NCI-H2107 (cell line): Measurements from ENCODE around the gene EFNA3.

ENCODE experiments used
- DNase-seq: peaks from one replicate; lab custom pipeline; 2025; lab: John Stamatoyannopoulos, UW

EFNA3 gene

GRCh38 chr1:155083865-155084721 lies 5.5 kb downstream of the EFNA3 start:
- peak; percentile 49 for DNase-seq

GRCh38 chr1:155084722-155085503 lies 6.3 kb downstream of the EFNA3 start:
- peak; percentile 91 for DNase-seq

GRCh38 chr1:155085504-155086127 lies 7.0 kb downstream of the EFNA3 start:
- no peak for DNase-seq

GRCh38 chr1:155086128-155086741 lies 7.6 kb downstream of the EFNA3 start:
- DNase-seq = no peak

- no peak for DNase-seq
Measured at GRCh38 chr1:155086856-155087535, 8.4 kb downstream of the EFNA3 start.

GRCh38 chr1:155091071-155092051 lies 12.7 kb downstream of the EFNA3 start:
- DNase-seq = peak; percentile 48

GRCh38 chr1:155092131-155092530 lies 13.5 kb downstream of the EFNA3 start:
- DNase-seq = no peak

GRCh38 chr1:155092641-155093040 lies 14.0 kb downstream of the EFNA3 start:
- DNase-seq = no peak

GRCh38 chr1:155093911-155094621 lies 15.4 kb downstream of the EFNA3 start:
- no peak for DNase-seq

GRCh38 chr1:155094622-155094948 lies 15.9 kb downstream of the EFNA3 start:
- no peak for DNase-seq

GRCh38 chr1:155099331-155099730 lies 20.7 kb downstream of the EFNA3 start:
- DNase-seq = no peak

- DNase-seq = no peak
Measured at GRCh38 chr1:155103325-155103724, 24.7 kb downstream of the EFNA3 start.

GRCh38 chr1:155104605-155105534 lies 26.2 kb downstream of the EFNA3 start:
- DNase-seq = no peak

GRCh38 chr1:155105604-155106011 lies 27.0 kb downstream of the EFNA3 start:
- no peak for DNase-seq

GRCh38 chr1:155106862-155107261 lies 28.2 kb downstream of the EFNA3 start:
- DNase-seq = no peak

- no peak for DNase-seq
Measured at GRCh38 chr1:155107309-155108264, 28.9 kb downstream of the EFNA3 start.

- no peak for DNase-seq
Measured at GRCh38 chr1:155108296-155108695, 29.7 kb downstream of the EFNA3 start.

GRCh38 chr1:155110381-155110780 lies 31.7 kb downstream of the EFNA3 start:
- no peak for DNase-seq
